IMR-90 (cell line): Measurements from ENCODE around the gene COX8A. TPM values are rescaled to one million over a fixed set of nuclear protein-coding genes. Genes with fewer than 3 reads are reported as not detected.
A peak's percentile ranks its signal among the peaks of the same experiment; 100 is the strongest.

Experiments
- ATAC-seq: fragments of 200-7000 bp; cut with Tn5 transposase; 2 replicates; pipeline ENCODE4 v1.9.1; 2020; ENCODE audit warnings: low read depth, mild to moderate bottlenecking, moderate library complexity
- BruUV-seq: library from RNA; stranded (reverse); fragments of 400-500 nt; replicated peaks from 2 replicates; lab custom pipeline; 2021; lab: Mats Ljungman, UMichigan
- CTCF ChIA-PET: fragments of 300-600 bp; formaldehyde crosslinking; extraction: SDS; loops from one replicate; lab custom pipeline; 2021; ENCODE audit warnings: antibody characterized with exemption; lab: Yijun Ruan, JAX
- POLR2A ChIA-PET: fragments of 300-600 bp; sonication (Branson Sonifier 250); formaldehyde crosslinking; loops from one replicate; lab custom pipeline; 2022; ENCODE audit warnings: antibody characterized with exemption; ENCODE audit not compliant: unreplicated experiment; lab: Charles Lee
- DNase-seq: peaks from one replicate; pipeline ENCODE4 v3.0.0; 2013
- H2AFZ ChIP-seq: replicated peaks from 2 replicates; pipeline ENCODE3; 2013; ENCODE audit warnings: low read length, mild to moderate bottlenecking; ENCODE audit not compliant: poor library complexity
- H2AK5ac ChIP-seq: 2 replicates; pipeline ENCODE4 v1.6.1; 2013; ENCODE audit warnings: low read depth, low read length, inconsistent platforms
- H2AK9ac ChIP-seq: replicated peaks from 2 replicates; pipeline ENCODE3; 2013; ENCODE audit warnings: mild to moderate bottlenecking, low read depth, low read length, moderate library complexity; ENCODE audit not compliant: poor library complexity
- H2BK120ac ChIP-seq: 2 replicates; pipeline ENCODE4 v1.6.1; 2013; ENCODE audit warnings: low read depth, low read length, inconsistent platforms
- H2BK15ac ChIP-seq: 3 replicates; pipeline ENCODE4 v1.6.1; 2013; ENCODE audit warnings: low read depth, low read length, inconsistent platforms
- H2BK20ac ChIP-seq: 2 replicates; pipeline ENCODE4 v1.6.1; 2013; ENCODE audit warnings: low read depth, mild to moderate bottlenecking, inconsistent platforms, low read length, moderate library complexity
- H2BK5ac ChIP-seq: 2 replicates; pipeline ENCODE4 v1.6.1; 2013; ENCODE audit warnings: mild to moderate bottlenecking, low read depth, low read length, inconsistent platforms; ENCODE audit not compliant: poor library complexity, severe bottlenecking
- H3K14ac ChIP-seq: replicated peaks from 2 replicates; pipeline ENCODE4 v1.6.1; 2013; ENCODE audit warnings: low read depth, low read length, inconsistent platforms
- H3K18ac ChIP-seq: 2 replicates; pipeline ENCODE4 v1.6.1; 2013; ENCODE audit warnings: low read depth, low read length, control low read depth
- H3K23ac ChIP-seq: 2 replicates; pipeline ENCODE4 v1.6.1; 2013; ENCODE audit warnings: low read depth, low read length, inconsistent platforms
- H3K27ac ChIP-seq: 2 replicates; pipeline ENCODE4 v1.5.1; 2013; ENCODE audit warnings: mild to moderate bottlenecking, control low read depth, low read length; ENCODE audit not compliant: insufficient read depth
- H3K27me3 ChIP-seq: 2 replicates; pipeline ENCODE4 v1.6.1; 2013; ENCODE audit warnings: low read length; ENCODE audit not compliant: control insufficient read depth, insufficient read depth
- H3K36me3 ChIP-seq: 2 replicates; pipeline ENCODE4 v1.6.1; 2013; ENCODE audit warnings: low read length, mixed read lengths; ENCODE audit not compliant: control insufficient read depth, insufficient read depth
- H3K4ac ChIP-seq: 2 replicates; pipeline ENCODE4 v1.6.1; 2013; ENCODE audit warnings: low read depth, low read length, inconsistent platforms
- H3K4me1 ChIP-seq: 2 replicates; pipeline ENCODE4 v1.6.1; 2013; ENCODE audit warnings: low read length, mixed read lengths; ENCODE audit not compliant: control insufficient read depth, insufficient read depth
- H3K4me2 ChIP-seq: 2 replicates; pipeline ENCODE4 v1.6.1; 2013; ENCODE audit warnings: low read depth, mild to moderate bottlenecking, control low read depth, low read length, moderate library complexity
- H3K4me3 ChIP-seq: 2 replicates; pipeline ENCODE4 v1.5.1; 2013; ENCODE audit warnings: low read depth, mild to moderate bottlenecking, control low read depth, low read length, moderate library complexity; ENCODE audit not compliant: insufficient read depth
- H3K56ac ChIP-seq: 2 replicates; pipeline ENCODE4 v1.6.1; 2013; ENCODE audit warnings: low read length, inconsistent platforms; ENCODE audit not compliant: insufficient read depth; ENCODE audit errors: extremely low read depth
- H3K79me1 ChIP-seq, 2 experiments: 2 replicates each; pipeline ENCODE4 v1.6.1; 2013; ENCODE audit warnings: low read length in 2 of 2, inconsistent platforms in 1 of 2, low read depth in 1 of 2
- H3K9ac ChIP-seq: 2 replicates; pipeline ENCODE4 v1.6.1; 2013; ENCODE audit warnings: low read depth, low read length, control low read depth
- H3K9me1 ChIP-seq: 2 replicates; pipeline ENCODE4 v1.6.1; 2013; ENCODE audit warnings: low read length, inconsistent platforms; ENCODE audit not compliant: insufficient read depth
- H3K9me3 ChIP-seq: 2 replicates; pipeline ENCODE4 v1.6.1; 2013; ENCODE audit warnings: low read length; ENCODE audit not compliant: control insufficient read depth, insufficient read depth
- H4K20me1 ChIP-seq: 2 replicates; pipeline ENCODE4 v1.6.1; 2013; ENCODE audit warnings: low read length, inconsistent platforms; ENCODE audit not compliant: insufficient read depth
- H4K5ac ChIP-seq: 2 replicates; pipeline ENCODE4 v1.6.1; 2013; ENCODE audit warnings: mild to moderate bottlenecking, low read depth, low read length, control low read depth
- H4K8ac ChIP-seq, 2 experiments: 2 replicates each; pipeline ENCODE4 v1.6.1; 2013; ENCODE audit warnings: low read depth in 2 of 2, low read length in 2 of 2, control low read depth in 1 of 2, inconsistent platforms in 1 of 2
- H4K91ac ChIP-seq: 2 replicates; pipeline ENCODE4 v1.6.1; 2013; ENCODE audit warnings: low read depth, low read length, inconsistent platforms; ENCODE audit not compliant: insufficient read depth
- BHLHE40 ChIP-seq: fragments of 150-350 bp; IDR thresholded peaks from 2 replicates; pipeline ENCODE4 v1.6.1; 2016; ENCODE audit warnings: mild to moderate bottlenecking, low read depth, low read length
- CEBPB ChIP-seq: IDR thresholded peaks from 2 replicates; pipeline ENCODE4 v1.6.1; 2012; ENCODE audit warnings: low read depth, low read length, improper control_type of control experiment
- CHD1 ChIP-seq: IDR thresholded peaks from 2 replicates; pipeline ENCODE4 v1.6.1; 2012; ENCODE audit warnings: low read depth, low read length, improper control_type of control experiment
- MAFK ChIP-seq: IDR thresholded peaks from 2 replicates; pipeline ENCODE4 v1.6.1; 2012; ENCODE audit warnings: low read depth, low read length, improper control_type of control experiment
- MAZ ChIP-seq: IDR thresholded peaks from 2 replicates; pipeline ENCODE4 v1.6.1; 2012; ENCODE audit warnings: low read depth, mild to moderate bottlenecking, low read length, improper control_type of control experiment, moderate library complexity, borderline replicate concordance
- MXI1 ChIP-seq: IDR thresholded peaks from 2 replicates; pipeline ENCODE4 v1.6.1; 2012; ENCODE audit warnings: low read depth, mild to moderate bottlenecking, low read length, moderate library complexity, borderline replicate concordance
- RCOR1 ChIP-seq: IDR thresholded peaks from 2 replicates; pipeline ENCODE4 v1.6.1; 2012; ENCODE audit warnings: mild to moderate bottlenecking, low read length, improper control_type of control experiment; ENCODE audit not compliant: insufficient replicate concordance
- RFX5 ChIP-seq: IDR thresholded peaks from 2 replicates; pipeline ENCODE4 v1.8.0; 2012; ENCODE audit warnings: low read depth, mild to moderate bottlenecking, low read length, moderate library complexity
- SMC3 ChIP-seq: fragments of 150-350 bp; IDR thresholded peaks from 2 replicates; pipeline ENCODE4 v1.6.1; 2016; ENCODE audit warnings: low read depth, mild to moderate bottlenecking, antibody characterized with exemption, low read length, moderate library complexity
- WGBS, 2 experiments: methylation state at CpG; one replicate each; pipeline versions ENCODE4 v1.1.5 to v1.1.7; 2013; ENCODE audit warnings: missing lambda C conversion rate in 2 of 2; ENCODE audit not compliant: insufficient read length in 1 of 2; ENCODE audit errors: extremely low coverage in 2 of 2; 5-methylcytosine and 5-hydroxymethylcytosine counted together
- dilution Hi-C: fragments of 300-500 bp; cut with HindIII; formaldehyde crosslinking; loops from one replicate; pipeline ENCODE4 v1.14.3; 2018; ENCODE audit warnings: low sequenced_read_pairs; ENCODE audit not compliant: unreplicated experiment
- in situ Hi-C: fragments of 300-500 bp; cut with MboI; formaldehyde crosslinking; loops from 3 replicates; pipeline ENCODE4 v1.14.3; 2019; ENCODE audit warnings: low sequenced_read_pairs, inconsistent platforms, mixed read lengths
- intact Hi-C: fragments of 100-400 bp; cut with micrococcal nuclease; formaldehyde crosslinking; loops from 2 replicates; pipeline ENCODE4 v1.10.0; 2022
- polyA plus RNA-seq, 3 experiments: library from polyadenylated mRNA; depleted of rRNA; stranded (reverse); fragments of >200 nt; gene quantifications; 2 replicates each; pipeline ENCODE4 v1.2.3, GENCODE V29; 2012; ENCODE audit warnings: low replicate concordance in 1 of 3
- total RNA-seq: library from RNA; depleted of rRNA; stranded (reverse); fragments of >200 nt; gene quantifications from 2 replicates; pipeline ENCODE4 v1.2.3, GENCODE V29; 2012
- TF ChIP-seq, protein P1 (sequence below): conservative IDR thresholded peaks from 2 replicates; pipeline ENCODE4 v1.5.1; 2012; ENCODE audit warnings: mild to moderate bottlenecking, low read depth, low read length, improper control_type of control experiment

Gene COX8A
- total and polyA plus RNA-seq, 2 of the 4 experiments (the other 2 are of a cell fraction), result 250 to 598 TPM

DNA sequence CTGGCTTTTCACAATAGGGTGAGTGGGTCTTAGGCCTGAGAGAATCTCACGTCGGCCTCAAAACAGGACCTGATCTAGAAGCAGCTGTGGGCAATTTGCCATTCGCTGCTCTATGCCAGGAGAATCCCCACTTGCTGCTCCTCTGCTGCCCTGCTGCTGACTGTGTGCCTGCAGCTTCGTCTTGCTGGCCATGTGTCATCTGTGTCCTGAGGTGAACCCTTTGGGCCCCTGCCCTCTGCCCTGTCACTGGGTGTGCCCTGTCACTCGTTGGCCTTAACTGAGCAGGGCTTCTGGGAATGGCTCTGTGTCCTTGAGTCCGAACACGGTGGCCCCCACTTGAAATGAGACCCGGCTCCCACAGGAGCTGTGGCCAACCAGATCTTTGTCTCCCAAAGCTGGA, 29.4 kb upstream of the COX8A start:
- Histone ChIP-seq H2BK120ac (no peak overlapping the region), H2BK20ac (no peak overlapping the region), H3K27ac (no peak overlapping the region), H3K9me3 (no peaks in the 10 kb centered on the region), H3K4me2 (no peak overlapping the region), H3K56ac (no peak overlapping the region), H3K4me3 (no peak overlapping the region), H3K27me3 (no peaks in the 10 kb centered on the region), H2AK9ac (peak overlapping the region; percentile 45), H3K4ac (0 out of 2 replicates have a peak overlapping the region, but pooled peaks have one; percentile 28), H4K8ac (no peak overlapping the region), H3K23ac (no peak overlapping the region; the same call in none of the 2 replicates), H3K79me1 (peaks cover 24 to 53% of the 10 kb centered on the region in 2 experiments), H4K91ac (no peak overlapping the region), H2AK5ac (peak overlapping the region; percentile 44; the same call in 1 of the 2 replicates), H3K14ac (no peak overlapping the region; the same call in 1 of the 2 replicates), H3K9me1 (no peaks in the 10 kb centered on the region; the same call in 1 of the 2 replicates), H4K5ac (no peak overlapping the region), H2BK15ac (no peak overlapping the region), H2BK5ac (no peak overlapping the region), H4K20me1 (peaks cover 3% of the 10 kb centered on the region), H3K9ac (no peak overlapping the region), H3K4me1 (peaks cover 6% of the 10 kb centered on the region; the same call in 1 of the 2 replicates), H3K18ac (no peak overlapping the region), H2AFZ (peak overlapping the region; percentile 79), H3K36me3 (peaks cover 11% of the 10 kb centered on the region)
- ATAC-seq, result no peak
- in situ Hi-C loops (loop anchor here (5.0 to 25.0 kb wide), 3 partner anchors 108 to 458 kb away; partner anchors contain the start of genes MARK2, PLAAT5 and ZFTA), intact Hi-C loops (loop anchor here (1.0 to 2.0 kb wide), 2 partner anchors 108 to 176 kb away; partner anchors contain the start of gene ZFTA), dilution Hi-C loops (no loop called here)
- POLR2A ChIA-PET, result no interaction called here
- WGBS, 2 experiments, result 63% methylated on average over 8 of the region's 8 CpGs; no CpG with 5 or more reads in 1 of the 2 experiments
- BruUV-seq, result no TSS peak
- CTCF ChIA-PET, result interaction anchor here (0.5 to 1.8 kb wide), 3 partner anchors 44 to 115 kb away, joined by 5 to 21 read pairs (median 6); partner anchors contain the start of gene MARK2
- TF ChIP-seq MXI1, result no peak
- TF ChIP-seq CEBPB, result no peak
- no peak for TF ChIP-seq SMC3
- no peak for TF ChIP-seq RCOR1
- TF ChIP-seq MAZ, result no peak
- TF ChIP-seq CHD1, result no peak
- no peak for TF ChIP-seq BHLHE40
- TF ChIP-seq, protein P1, sequence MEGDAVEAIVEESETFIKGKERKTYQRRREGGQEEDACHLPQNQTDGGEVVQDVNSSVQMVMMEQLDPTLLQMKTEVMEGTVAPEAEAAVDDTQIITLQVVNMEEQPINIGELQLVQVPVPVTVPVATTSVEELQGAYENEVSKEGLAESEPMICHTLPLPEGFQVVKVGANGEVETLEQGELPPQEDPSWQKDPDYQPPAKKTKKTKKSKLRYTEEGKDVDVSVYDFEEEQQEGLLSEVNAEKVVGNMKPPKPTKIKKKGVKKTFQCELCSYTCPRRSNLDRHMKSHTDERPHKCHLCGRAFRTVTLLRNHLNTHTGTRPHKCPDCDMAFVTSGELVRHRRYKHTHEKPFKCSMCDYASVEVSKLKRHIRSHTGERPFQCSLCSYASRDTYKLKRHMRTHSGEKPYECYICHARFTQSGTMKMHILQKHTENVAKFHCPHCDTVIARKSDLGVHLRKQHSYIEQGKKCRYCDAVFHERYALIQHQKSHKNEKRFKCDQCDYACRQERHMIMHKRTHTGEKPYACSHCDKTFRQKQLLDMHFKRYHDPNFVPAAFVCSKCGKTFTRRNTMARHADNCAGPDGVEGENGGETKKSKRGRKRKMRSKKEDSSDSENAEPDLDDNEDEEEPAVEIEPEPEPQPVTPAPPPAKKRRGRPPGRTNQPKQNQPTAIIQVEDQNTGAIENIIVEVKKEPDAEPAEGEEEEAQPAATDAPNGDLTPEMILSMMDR, result no peak
- no peak for TF ChIP-seq RFX5
- TF ChIP-seq MAFK, result no peak
- DNase-seq, result no peak
